Glomerular visceral epithelial cell (primary cell): Measurements from ENCODE around the gene PSD2.
"Not testable (repeated sequence)": the region's sequence is repeated elsewhere in the genome, so short reads cannot be mapped to it uniquely, and the experiment has no call there.

Source experiments
- DNase-seq: peaks from one replicate; pipeline ENCODE4 v3.0.0-alpha.2; 2016; ENCODE audit errors: extremely low spot score

Gene PSD2

GRCh38 chr5:139789116-139789844 is 6.3 kb upstream of the PSD2 start:
- DNase-seq, result no peak

GRCh38 chr5:139789845-139790189 is 5.8 kb upstream of the PSD2 start:
- no peak for DNase-seq

- no peak for DNase-seq
These were observed 3.4 kb upstream of the PSD2 start for GRCh38 chr5:139792218-139792617.

GRCh38 chr5:139792655-139793054 is 3.0 kb upstream of the PSD2 start:
- not testable (repeated sequence) for DNase-seq

- no peak for DNase-seq
These were observed 1.4 kb upstream of the PSD2 start for GRCh38 chr5:139794067-139794846.

GRCh38 chr5:139796061-139796806 is 626 bp downstream of the PSD2 start:
- no peak for DNase-seq

GRCh38 chr5:139797335-139797734 is 1.7 kb downstream of the PSD2 start:
- no peak for DNase-seq

GRCh38 chr5:139797856-139798510 is 2.4 kb downstream of the PSD2 start:
- no peak for DNase-seq

- DNase-seq, result no peak
These were observed 3.3 kb downstream of the PSD2 start for GRCh38 chr5:139798883-139799282.

GRCh38 chr5:139799359-139799758 is 3.8 kb downstream of the PSD2 start:
- no peak for DNase-seq

GRCh38 chr5:139803978-139804377 is 8.4 kb downstream of the PSD2 start:
- no peak for DNase-seq

- DNase-seq, result no peak
These were observed 9.3 kb downstream of the PSD2 start for GRCh38 chr5:139804800-139805397.

- DNase-seq, result no peak
These were observed 9.9 kb downstream of the PSD2 start for GRCh38 chr5:139805545-139805944.

- no peak for DNase-seq
These were observed 10.5 kb downstream of the PSD2 start for GRCh38 chr5:139806111-139806510.

- no peak for DNase-seq
These were observed 11.4 kb downstream of the PSD2 start for GRCh38 chr5:139806726-139807646.

GRCh38 chr5:139807647-139808030 is 12.0 kb downstream of the PSD2 start:
- no peak for DNase-seq

- DNase-seq, result peak; percentile 30
These were observed 13.1 kb downstream of the PSD2 start for GRCh38 chr5:139808481-139809330.

- DNase-seq, result no peak
These were observed 13.8 kb downstream of the PSD2 start for GRCh38 chr5:139809331-139809810.
